ENCODE data around the gene SAMM50.
A peak's percentile ranks its signal among the peaks of the same experiment; 100 is the strongest.

Gene SAMM50

DNA sequence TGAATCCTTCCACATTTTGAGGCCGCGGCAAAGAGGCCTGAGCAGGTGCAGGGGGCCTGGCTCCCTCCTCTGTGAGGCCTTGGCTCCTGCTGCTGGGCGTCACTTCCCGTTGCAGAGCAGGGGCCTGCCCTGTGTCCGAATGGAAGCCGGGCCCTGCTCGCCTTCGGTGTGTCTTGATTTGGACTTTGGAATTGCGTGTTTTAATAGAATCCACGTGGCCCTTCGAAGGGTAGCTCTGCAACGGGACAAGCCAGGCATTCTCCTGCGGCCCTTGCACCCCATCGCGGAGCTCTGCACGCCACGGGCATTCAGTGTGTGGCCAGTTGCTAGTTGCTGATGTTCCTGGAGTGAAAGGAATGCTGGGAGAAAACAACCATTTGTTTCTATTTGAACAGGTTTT, 25.8 kb downstream of the SAMM50 start:
- DNase-seq = no peak

- DNase-seq = no peak
Observed at GRCh38 chr22:43983808-43984207, 28.6 kb downstream of the SAMM50 start.

GRCh38 chr22:43985532-43985931, 30.3 kb downstream of the SAMM50 start:
- DNase-seq = no peak

GRCh38 chr22:43988116-43988820, 33.0 kb downstream of the SAMM50 start:
- no peak for DNase-seq

DNA sequence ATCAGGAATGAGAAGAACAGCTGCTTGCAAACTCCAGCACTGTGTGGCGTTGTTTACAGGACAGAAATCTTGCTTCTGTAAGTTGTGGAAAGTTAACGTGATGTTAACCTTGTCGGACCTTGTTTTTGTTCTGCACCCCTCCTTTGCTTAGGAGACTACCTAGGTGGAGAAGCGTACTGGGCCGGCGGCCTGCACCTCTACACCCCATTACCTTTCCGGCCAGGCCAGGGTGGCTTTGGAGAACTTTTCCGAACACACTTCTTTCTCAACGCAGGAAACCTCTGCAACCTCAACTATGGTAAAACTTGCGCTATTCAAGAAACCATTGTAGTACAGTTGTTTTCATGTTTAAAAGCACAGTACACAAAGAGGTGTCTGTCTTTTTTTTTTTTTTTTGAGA, 33.7 kb downstream of the SAMM50 start:
- DNase-seq = no peak

DNA sequence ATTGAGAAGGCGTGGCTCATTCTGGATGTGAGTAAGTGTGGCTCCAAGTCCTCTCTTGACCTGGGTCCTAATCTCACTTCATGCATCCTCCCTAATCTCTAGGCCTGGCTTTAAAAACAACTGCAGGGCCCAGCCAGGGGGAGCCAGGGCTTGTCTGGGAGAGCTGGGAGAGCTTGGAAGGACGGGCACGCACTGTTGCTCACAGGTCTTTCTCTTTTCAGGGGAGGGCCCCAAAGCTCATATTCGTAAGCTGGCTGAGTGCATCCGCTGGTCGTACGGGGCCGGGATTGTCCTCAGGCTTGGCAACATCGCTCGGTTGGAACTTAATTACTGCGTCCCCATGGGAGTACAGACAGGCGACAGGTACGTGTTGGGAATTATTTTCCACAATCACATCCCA, 34.8 kb downstream of the SAMM50 start:
- no peak for DNase-seq

- DNase-seq = no peak
Observed at GRCh38 chr22:43991316-43992020, 36.2 kb downstream of the SAMM50 start.

DNA sequence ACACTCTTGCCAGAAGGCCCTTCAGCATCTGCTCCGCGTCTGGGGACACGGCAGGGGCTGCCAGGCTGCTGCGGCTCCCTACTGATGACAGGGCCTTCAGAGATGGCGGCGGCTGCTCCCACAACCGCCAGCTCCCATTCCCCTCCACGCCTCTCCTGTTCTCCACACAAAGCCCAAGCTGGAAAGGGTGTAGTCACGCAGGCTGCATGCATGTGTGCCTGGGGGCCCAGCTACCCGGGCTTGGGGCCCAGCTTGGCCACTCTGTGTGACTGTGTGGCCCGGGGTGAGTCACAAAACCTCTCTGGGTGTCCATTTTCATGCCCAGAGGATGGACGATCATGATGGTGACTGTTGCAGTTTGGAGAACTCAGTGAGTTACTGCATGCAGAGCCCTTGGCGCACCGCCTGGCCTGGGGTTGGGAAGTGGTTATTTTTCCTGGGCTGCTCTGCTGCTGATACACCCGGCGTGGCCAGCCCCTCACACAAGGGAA, 37.1 kb downstream of the SAMM50 start:
- DNase-seq = no peak

DNA sequence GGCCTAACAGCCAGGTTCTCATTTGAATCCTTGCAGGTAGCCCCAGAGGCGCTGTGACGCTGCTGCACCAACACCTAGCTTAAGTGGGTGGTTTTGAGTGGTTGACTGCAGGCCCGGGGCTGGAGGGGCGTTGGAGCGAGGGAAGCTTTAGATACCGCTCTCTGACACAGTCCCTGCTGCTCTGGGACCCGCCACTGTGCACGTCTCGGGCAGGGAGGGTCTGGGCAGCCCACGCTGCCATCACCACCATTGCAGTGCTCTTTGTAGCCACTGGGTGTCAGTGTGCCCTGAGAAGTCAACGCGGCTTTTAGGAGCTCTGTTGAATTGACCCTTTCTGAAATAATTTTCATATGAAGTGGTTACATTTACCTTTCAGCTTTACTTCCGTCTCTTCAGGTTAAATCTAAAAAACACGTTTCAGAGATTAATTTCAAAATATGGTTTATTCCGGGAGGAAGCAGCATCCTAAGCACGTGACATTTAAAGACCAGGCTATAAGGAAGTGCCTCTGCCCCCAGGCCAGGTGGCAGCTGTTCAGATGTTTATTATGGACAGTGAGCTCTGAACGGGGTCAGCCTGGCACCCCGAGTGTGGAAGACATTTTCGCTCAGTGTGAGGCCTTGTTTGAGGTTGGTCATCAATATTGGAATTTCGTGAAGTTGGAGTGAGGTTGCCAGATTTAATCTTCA, 38.0 kb downstream of the SAMM50 start:
- DNase-seq = peak; percentile 62

GRCh38 chr22:43994006-43994405, 38.8 kb downstream of the SAMM50 start:
- no peak for DNase-seq

DNA sequence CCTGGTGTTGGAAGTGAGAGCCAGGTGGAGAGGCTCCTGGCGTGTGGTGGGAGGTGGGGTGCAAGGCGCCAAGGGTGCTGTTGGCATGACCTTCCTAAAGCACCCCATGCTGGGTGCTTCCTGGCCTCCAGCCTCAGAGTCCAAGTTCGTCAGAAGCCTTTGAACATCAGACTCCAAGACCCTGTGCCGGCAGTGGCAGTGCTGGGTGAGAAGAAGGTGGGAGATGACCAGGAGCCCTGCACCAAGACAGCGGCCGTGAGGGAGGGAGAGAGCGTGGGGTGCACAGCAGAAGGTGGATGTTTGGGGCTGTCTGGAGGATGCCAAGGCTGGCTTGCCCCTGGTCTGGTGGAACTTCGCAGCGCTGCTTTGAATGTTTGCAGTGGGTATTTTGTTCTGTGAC, 39.2 kb downstream of the SAMM50 start:
- no peak for DNase-seq

- DNase-seq = no peak
Observed at GRCh38 chr22:43995057-43995685, 39.9 kb downstream of the SAMM50 start.

DNA sequence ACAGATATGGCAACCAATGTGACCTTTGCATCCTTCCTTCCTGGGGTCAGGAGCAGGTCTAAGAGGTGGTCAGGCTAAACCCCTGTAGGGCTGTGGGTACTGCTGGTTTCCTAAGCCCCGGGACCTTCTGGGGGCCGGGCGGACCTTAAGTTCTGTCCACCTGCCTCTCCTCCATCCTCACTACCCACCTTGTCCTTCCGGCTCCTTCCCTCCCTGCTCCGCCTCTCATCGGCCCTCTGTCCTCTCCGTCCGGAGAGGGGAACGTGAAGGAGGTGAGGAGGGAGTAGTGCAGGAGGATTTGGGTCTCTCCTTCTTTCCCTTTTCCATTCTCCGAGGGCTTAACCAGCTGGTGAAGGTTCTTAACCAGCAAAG, 40.5 kb downstream of the SAMM50 start:
- no peak for DNase-seq

DNA sequence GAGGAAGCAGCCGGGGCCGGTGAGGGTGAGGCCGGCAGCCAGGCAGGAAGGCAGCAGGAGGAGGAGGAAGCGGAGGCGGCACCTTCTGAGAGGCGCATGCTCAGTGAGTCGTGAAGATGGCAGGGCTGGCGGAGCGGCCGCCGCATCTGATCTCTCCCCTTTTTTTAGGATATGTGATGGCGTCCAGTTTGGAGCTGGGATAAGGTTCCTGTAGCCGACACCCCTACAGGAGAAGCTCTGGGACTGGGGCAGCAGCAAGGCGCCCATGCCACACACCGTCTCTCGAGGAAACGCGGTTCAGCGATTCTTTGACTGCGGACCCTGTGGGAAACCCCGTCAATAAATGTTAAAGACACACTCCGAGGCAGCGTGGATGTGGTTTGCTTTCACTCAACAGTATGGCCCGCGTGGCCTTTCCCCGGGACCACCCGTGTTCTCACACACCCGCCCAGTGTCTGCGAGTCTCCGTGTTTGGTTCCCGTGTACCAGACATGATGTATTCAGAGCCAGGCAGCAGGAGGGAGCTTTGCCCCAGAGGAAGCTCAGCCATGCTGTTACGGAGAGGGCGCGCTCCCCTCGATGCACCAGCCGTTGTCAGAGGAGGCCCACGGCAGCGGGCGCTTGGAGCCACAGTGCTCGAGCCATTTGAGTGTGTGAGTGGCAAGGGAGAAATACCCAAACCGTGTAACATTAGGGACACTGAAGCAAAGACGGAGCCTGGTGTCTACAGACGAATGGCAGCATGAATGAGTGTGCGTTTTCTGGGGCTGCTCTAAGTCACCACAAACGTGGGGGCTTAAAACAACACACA, 41.1 kb downstream of the SAMM50 start:
- DNase-seq = no peak

DNA sequence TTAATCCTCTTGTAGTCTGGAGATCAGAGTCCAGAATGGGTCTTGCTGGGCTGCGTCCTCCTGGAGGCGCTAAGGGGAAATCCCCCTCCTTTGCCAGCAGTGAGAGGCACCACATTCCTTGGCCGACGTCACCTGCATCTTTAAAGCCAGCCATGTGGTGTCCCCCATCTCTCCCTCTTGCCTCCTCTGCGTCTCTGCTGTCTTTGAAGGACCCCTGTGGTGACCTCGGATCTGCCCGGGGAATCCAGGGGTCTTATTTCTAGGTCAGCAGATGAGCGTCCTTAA, 41.7 kb downstream of the SAMM50 start:
- DNase-seq = no peak

DNA sequence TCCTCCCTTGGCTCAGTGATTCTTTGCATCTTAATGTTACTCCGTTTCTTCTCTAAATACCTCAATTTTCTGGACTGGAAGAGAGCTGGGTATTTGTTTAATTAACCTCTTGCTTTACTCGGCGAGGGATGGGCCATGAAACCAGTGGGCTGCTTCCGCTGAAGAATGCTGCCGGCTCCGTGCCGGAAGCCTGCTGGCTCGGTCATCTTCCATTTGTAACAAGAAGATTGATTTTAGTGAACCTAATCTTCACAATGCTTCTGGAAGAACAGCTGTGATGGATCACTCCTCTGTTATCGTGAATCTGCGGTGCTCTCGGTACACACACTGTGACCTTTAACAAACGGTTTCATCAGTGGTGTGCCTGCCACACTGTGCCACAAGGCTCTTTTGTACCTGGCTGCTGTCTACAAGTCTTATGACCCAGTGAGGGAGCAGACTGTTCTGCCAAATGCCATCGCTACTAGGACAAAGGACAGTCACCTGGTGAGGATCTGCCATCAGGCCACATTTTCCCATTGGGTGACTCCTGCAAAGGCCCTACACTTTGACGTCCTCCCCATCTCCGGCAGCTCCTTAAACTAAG, 43.5 kb downstream of the SAMM50 start:
- no peak for DNase-seq

GRCh38 chr22:43999378-43999777, 44.1 kb downstream of the SAMM50 start:
- no peak for DNase-seq

- DNase-seq = no peak
Observed at GRCh38 chr22:44000123-44000522, 44.9 kb downstream of the SAMM50 start.

- DNase-seq = no peak
Observed at GRCh38 chr22:44001521-44001920, 46.3 kb downstream of the SAMM50 start.

DNA sequence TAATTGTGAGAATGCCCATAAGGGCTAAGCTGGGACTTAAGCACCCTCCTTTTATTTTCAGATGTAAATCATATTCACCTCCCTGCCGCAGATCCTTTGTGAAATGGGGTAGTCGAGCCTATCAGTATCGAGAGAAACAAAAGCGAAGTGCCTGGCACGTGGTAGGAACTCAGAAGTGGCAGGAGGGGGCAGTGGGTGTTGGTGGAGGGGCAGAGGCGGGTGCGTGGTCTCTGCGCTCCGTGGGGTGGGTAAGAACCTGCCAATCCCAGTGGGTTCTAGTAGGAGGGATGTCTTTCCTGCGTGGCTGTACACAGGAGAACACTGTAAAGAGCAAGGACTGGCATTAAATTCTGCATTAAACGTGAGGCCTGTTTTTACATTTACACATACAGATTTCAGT, 47.1 kb downstream of the SAMM50 start:
- no peak for DNase-seq

GRCh38 chr22:44002997-44003396, 47.8 kb downstream of the SAMM50 start:
- DNase-seq = no peak

- no peak for DNase-seq
Observed at GRCh38 chr22:44003405-44004103, 48.3 kb downstream of the SAMM50 start.
